ENCODE measurements around the gene RERE. TPM values are rescaled to one million over a fixed set of nuclear protein-coding genes. Genes with fewer than 3 reads are reported as not detected.

RERE gene
- total RNA-seq, 1 experiment from 2014 or later = 40.6 TPM

- intact Hi-C loops (cut with micrococcal nuclease) = no loop called here
- H2AFZ ChIP-seq (ENCODE audit: low read depth, low read length, poor library complexity, severe bottlenecking) = no peak overlapping the region
- TF ChIP-seq TCF7L2 (IDR thresholded peaks at IDR 0.05; ENCODE audit: borderline replicate concordance, extremely low read depth, insufficient read depth, insufficient read length) = no peak
- no peak for TF ChIP-seq CBX3 (IDR thresholded peaks at IDR 0.05; ENCODE audit: low read depth)
- TF ChIP-seq, protein P1, sequence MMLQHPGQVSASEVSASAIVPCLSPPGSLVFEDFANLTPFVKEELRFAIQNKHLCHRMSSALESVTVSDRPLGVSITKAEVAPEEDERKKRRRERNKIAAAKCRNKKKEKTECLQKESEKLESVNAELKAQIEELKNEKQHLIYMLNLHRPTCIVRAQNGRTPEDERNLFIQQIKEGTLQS (IDR thresholded peaks at IDR 0.05) = no peak
- no peak for TF ChIP-seq POLR2A (IDR thresholded peaks at IDR 0.05; ENCODE audit: borderline replicate concordance, extremely low read depth, insufficient read depth, insufficient read length)
- no peak for TF ChIP-seq RAD21 (IDR thresholded peaks at IDR 0.05; ENCODE audit: low read depth)
- no peak for TF ChIP-seq SP1 (IDR thresholded peaks at IDR 0.05; ENCODE audit: low read depth)
- TF ChIP-seq ELF1 (IDR thresholded peaks at IDR 0.05; ENCODE audit: borderline replicate concordance, low read depth) = no peak
- no peak for TF ChIP-seq EGR1 (IDR thresholded peaks at IDR 0.05; ENCODE audit: low read depth)
- TF ChIP-seq POLR2AphosphoS5 (IDR thresholded peaks at IDR 0.05; ENCODE audit: low read depth, low read length) = no peak
- TF ChIP-seq ZFX (IDR thresholded peaks at IDR 0.05) = no peak
- no peak for TF ChIP-seq JUND (IDR thresholded peaks at IDR 0.05)
- TF ChIP-seq FOSL1 (IDR thresholded peaks at IDR 0.05; ENCODE audit: low read depth) = no peak
- TF ChIP-seq ZNF274 (IDR thresholded peaks at IDR 0.05; ENCODE audit: low read depth, low read length) = no peak
- TF ChIP-seq, protein P2, sequence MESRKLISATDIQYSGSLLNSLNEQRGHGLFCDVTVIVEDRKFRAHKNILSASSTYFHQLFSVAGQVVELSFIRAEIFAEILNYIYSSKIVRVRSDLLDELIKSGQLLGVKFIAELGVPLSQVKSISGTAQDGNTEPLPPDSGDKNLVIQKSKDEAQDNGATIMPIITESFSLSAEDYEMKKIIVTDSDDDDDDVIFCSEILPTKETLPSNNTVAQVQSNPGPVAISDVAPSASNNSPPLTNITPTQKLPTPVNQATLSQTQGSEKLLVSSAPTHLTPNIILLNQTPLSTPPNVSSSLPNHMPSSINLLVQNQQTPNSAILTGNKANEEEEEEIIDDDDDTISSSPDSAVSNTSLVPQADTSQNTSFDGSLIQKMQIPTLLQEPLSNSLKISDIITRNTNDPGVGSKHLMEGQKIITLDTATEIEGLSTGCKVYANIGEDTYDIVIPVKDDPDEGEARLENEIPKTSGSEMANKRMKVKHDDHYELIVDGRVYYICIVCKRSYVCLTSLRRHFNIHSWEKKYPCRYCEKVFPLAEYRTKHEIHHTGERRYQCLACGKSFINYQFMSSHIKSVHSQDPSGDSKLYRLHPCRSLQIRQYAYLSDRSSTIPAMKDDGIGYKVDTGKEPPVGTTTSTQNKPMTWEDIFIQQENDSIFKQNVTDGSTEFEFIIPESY (IDR thresholded peaks at IDR 0.05; ENCODE audit: extremely low read depth, insufficient replicate concordance, low read length) = no peak
- POLR2A ChIA-PET = no interaction called here
- DNase-seq (ENCODE audit: low read depth, low spot score) = no peak
- H3K4me2 ChIP-seq (ENCODE audit: low read length) = peak overlapping the region; percentile 3; the same call in 1 of the 2 replicates
- H3K9ac ChIP-seq (ENCODE audit: low read length) = no peak overlapping the region
- 0 out of 4 replicates have a peak, but pooled peaks cover 0 to 3% of the 10 kb centered on the region in 2 experiments for H3K36me3 ChIP-seq (ENCODE audit: control insufficient read depth in 1 of 2, insufficient read depth in 2 of 2, low read length in 2 of 2)
- ATAC-seq = no peak
- H3K79me2 ChIP-seq (ENCODE audit: insufficient read depth, low read length) = no peaks in the 10 kb centered on the region
- no peaks in the 10 kb centered on the region for H4K20me1 ChIP-seq (ENCODE audit: insufficient read depth)
- H3K9me3 ChIP-seq (ENCODE audit: control insufficient read depth in 1 of 2, insufficient read depth in 1 of 2, low read depth in 1 of 2, low read length in 2 of 2) = no peaks in the 10 kb centered on the region
- H3K9me2 ChIP-seq (ENCODE audit: insufficient read depth) = no peaks in the 10 kb centered on the region
- CTCF ChIA-PET = no interaction called here
- no TSS peak for BruUV-seq (replicated peaks)
- H3K4me3 ChIP-seq (replicated peaks in 1 of 2; ENCODE audit: low read depth in 1 of 2, low read length in 2 of 2) = no peak overlapping the region
- RAD21 ChIA-PET (ENCODE audit: low non-redundant PET in 1 of 2, low total read pairs in 2 of 2, uncharacterized antibody in 2 of 2, unreplicated experiment in 2 of 2) = no interaction called here
- no peak overlapping the region for H3K27ac ChIP-seq (ENCODE audit: low read depth, low read length)
- no peaks in the 10 kb centered on the region for H3K27me3 ChIP-seq (ENCODE audit: insufficient read depth, low read length)
- peaks cover 12 to 20% of the 10 kb centered on the region in 2 experiments for H3K4me1 ChIP-seq (ENCODE audit: control insufficient read depth in 1 of 2, insufficient read depth in 2 of 2, low read length in 2 of 2)
These were observed 361.6 kb downstream of the RERE start for GRCh38 chr1:8455700-8456307.
